H1 (cell line): ENCODE data around the gene SPDYE2B.
"Not testable (repeated sequence)": the region's sequence is repeated elsewhere in the genome, so short reads cannot be mapped to it uniquely, and the experiment has no call there.

Experiments
- CTCF ChIP-seq, 3 experiments: IDR thresholded peaks; 1 replicate in 2 of 3; 2 replicates in 1 of 3; pipeline versions ENCODE4 v1.5.1 to v1.6.1; 2011; ENCODE audit warnings: low read length in 3 of 3, mild to moderate bottlenecking in 3 of 3, inconsistent platforms in 2 of 3, low read depth in 1 of 3, moderate library complexity in 1 of 3; ENCODE audit not compliant: insufficient read depth in 1 of 3; ENCODE audit errors: control extremely low read depth in 1 of 3
- EZH2 ChIP-seq: fragments of 200-600 bp; sonication (generic); IDR thresholded peaks from 2 replicates; pipeline ENCODE4 v1.7.1; 2012; ENCODE audit warnings: low read depth, mild to moderate bottlenecking, moderate library complexity, low read length, inconsistent platforms; ENCODE audit not compliant: severe bottlenecking
- POLR2AphosphoS5 ChIP-seq: IDR thresholded peaks from 2 replicates; pipeline ENCODE4 v1.6.1; 2011; ENCODE audit warnings: low read depth, low read length
- RFX5 ChIP-seq: IDR thresholded peaks from 2 replicates; pipeline ENCODE4 v1.6.1; 2011; ENCODE audit warnings: low read depth, low read length, improper control_type of control experiment, borderline replicate concordance
- TAF1 ChIP-seq: IDR thresholded peaks from 2 replicates; pipeline ENCODE4 v1.6.1; 2011; ENCODE audit warnings: mild to moderate bottlenecking, low read depth, low read length

GRCh38 chr7:102609734-102610133 is 40.4 kb upstream of the SPDYE2B start:
- not testable (repeated sequence) for TF ChIP-seq CTCF (IDR thresholded peaks at IDR 0.05; ENCODE audit: control extremely low read depth in 1 of 3, insufficient read depth in 1 of 3, low read depth in 1 of 3, low read length in 3 of 3); EZH2; POLR2AphosphoS5; TAF1; RFX5
